GM23338 (cell line): ENCODE measurements around the gene SEMA4F. TPM values are rescaled to one million over a fixed set of nuclear protein-coding genes. Genes with fewer than 3 reads are reported as not detected.

ENCODE experiments used
- ATAC-seq: fragments of 200-7000 bp; cut with Tn5 transposase; 3 replicates; pipeline ENCODE4 v1.9.1; 2020
- DNase-seq: peaks from one replicate; pipeline ENCODE4 v3.0.0-alpha.2; 2015; ENCODE audit warnings: low spot score
- H2AFZ ChIP-seq: fragments of 200-600 bp; sonication (generic); 2 replicates; pipeline ENCODE4 v1.8.0; 2016; ENCODE audit warnings: antibody characterized with exemption, mild to moderate bottlenecking, moderate library complexity
- H3F3A ChIP-seq: fragments of 200-600 bp; sonication (generic); replicated peaks from 2 replicates; pipeline ENCODE4 v1.8.0; 2017; ENCODE audit warnings: antibody characterized with exemption, mixed run types, low read depth
- H3K27ac ChIP-seq: fragments of 200-600 bp; sonication (generic); 2 replicates; pipeline ENCODE4 v1.6.1; 2016; ENCODE audit warnings: low read depth
- H3K27me3 ChIP-seq: fragments of 200-600 bp; sonication (generic); 2 replicates; pipeline ENCODE4 v1.8.0; 2016; ENCODE audit warnings: mild to moderate bottlenecking, mixed run types, moderate library complexity; ENCODE audit not compliant: insufficient read depth
- H3K36me3 ChIP-seq: fragments of 200-600 bp; sonication (generic); 2 replicates; pipeline ENCODE4 v1.8.0; 2016; ENCODE audit warnings: mild to moderate bottlenecking; ENCODE audit not compliant: insufficient read depth
- H3K4me1 ChIP-seq: fragments of 200-600 bp; sonication (generic); 2 replicates; pipeline ENCODE4 v1.8.0; 2016; ENCODE audit warnings: mild to moderate bottlenecking, moderate library complexity; ENCODE audit not compliant: insufficient read depth
- H3K4me2 ChIP-seq: fragments of 200-600 bp; sonication (generic); 2 replicates; pipeline ENCODE4 v1.7.1; 2017; ENCODE audit warnings: mixed run types
- H3K4me3 ChIP-seq: fragments of 200-600 bp; sonication (generic); 2 replicates; pipeline ENCODE4 v1.6.1; 2016; ENCODE audit warnings: mixed run types
- H3K79me2 ChIP-seq: fragments of 200-600 bp; sonication (generic); replicated peaks from 2 replicates; pipeline ENCODE4 v1.8.0; 2017; ENCODE audit warnings: mild to moderate bottlenecking; ENCODE audit not compliant: insufficient read depth
- H3K9me2 ChIP-seq: fragments of 200-600 bp; sonication (generic); 2 replicates; pipeline ENCODE4 v1.8.0; 2017; ENCODE audit not compliant: insufficient read depth
- H4K20me1 ChIP-seq: fragments of 200-600 bp; sonication (generic); replicated peaks from 2 replicates; pipeline ENCODE4 v1.8.0; 2017; ENCODE audit warnings: mild to moderate bottlenecking; ENCODE audit not compliant: insufficient read depth
- H3K27ac Mint-ChIP-seq: 2 replicates; pipeline ENCODE4 v1.8.0; 2020; ENCODE audit warnings: inconsistent platforms, mild to moderate bottlenecking, moderate library complexity, mixed read lengths
- H3K27me3 Mint-ChIP-seq: 3 replicates; pipeline ENCODE4 v1.8.0; 2022; ENCODE audit warnings: low read depth, mild to moderate bottlenecking, moderate library complexity, mixed read lengths, inconsistent platforms; ENCODE audit not compliant: insufficient read depth, poor library complexity
- H3K36me3 Mint-ChIP-seq: 3 replicates; pipeline ENCODE4 v1.8.0; 2021; ENCODE audit warnings: low read depth, mild to moderate bottlenecking, inconsistent platforms, moderate library complexity, mixed read lengths
- H3K4me1 Mint-ChIP-seq: 3 replicates; pipeline ENCODE4 v1.8.0; 2020; ENCODE audit warnings: mild to moderate bottlenecking, inconsistent platforms, mixed read lengths
- H3K4me3 Mint-ChIP-seq: 3 replicates; pipeline ENCODE4 v1.8.0; 2021; ENCODE audit warnings: moderate library complexity, mild to moderate bottlenecking, inconsistent platforms, mixed read lengths
- H3K9me3 Mint-ChIP-seq: 3 replicates; pipeline ENCODE4 v1.8.0; 2020; ENCODE audit warnings: moderate library complexity, mild to moderate bottlenecking, inconsistent platforms, mixed read lengths
- CREB1 ChIP-seq: fragments of 250-450 bp; sonication (Bioruptor Pico); IDR thresholded peaks from 2 replicates; pipeline ENCODE4 v1.5.0; 2020; ENCODE audit warnings: low read depth, mild to moderate bottlenecking, moderate library complexity
- CTCF ChIP-seq, 2 experiments: fragments of 200-600 bp in 1 of 2; sonication (generic) in 1 of 2; conservative IDR thresholded peaks; 2 replicates each; pipeline versions ENCODE4 v1.5.1 to v1.6.1; 2016 to 2017; ENCODE audit warnings: antibody characterized with exemption in 2 of 2, low read depth in 2 of 2, mild to moderate bottlenecking in 2 of 2, moderate library complexity in 1 of 2
- JUNB ChIP-seq: IDR thresholded peaks from one replicate; pipeline ENCODE4 v1.6.1; 2016; ENCODE audit warnings: antibody characterized with exemption; ENCODE audit not compliant: unreplicated experiment
- NANOG ChIP-seq: IDR thresholded peaks from 2 replicates; pipeline ENCODE4 v1.6.1; 2016; ENCODE audit warnings: antibody characterized with exemption, borderline replicate concordance
- REST ChIP-seq: IDR thresholded peaks from one replicate; pipeline ENCODE4 v1.6.1; 2018; ENCODE audit warnings: antibody characterized with exemption; ENCODE audit not compliant: unreplicated experiment
- ZNF331 ChIP-seq: fragments of 250-450 bp; sonication (Bioruptor Pico); IDR thresholded peaks from 2 replicates; pipeline ENCODE4 v1.5.0; 2020; ENCODE audit warnings: low read depth, mild to moderate bottlenecking, moderate library complexity
- ZNF462 ChIP-seq: fragments of 250-450 bp; sonication (Bioruptor Pico); IDR thresholded peaks from 2 replicates; pipeline ENCODE4 v1.5.0; 2020; ENCODE audit warnings: mild to moderate bottlenecking, moderate library complexity
- polyA plus RNA-seq: library from polyadenylated mRNA; unstranded; fragments of >200 nt; fragmentation: Nextera tagmentation; extraction: Ambion mirVana; gene quantifications from 2 replicates; pipeline ENCODE4 v1.2.1, GENCODE V29; 2016
- total RNA-seq: library from RNA; depleted of rRNA; stranded (reverse); fragments of >200 nt; shearing (Covaris generic); gene quantifications from 2 replicates; pipeline ENCODE4 v1.2.3, GENCODE V29; 2014

The SEMA4F gene
- total and polyA plus RNA-seq, 2 experiments from 2014 or later = 2.2 to 3.2 TPM

- H2AFZ ChIP-seq = no peak overlapping the region
- H4K20me1 ChIP-seq = no peaks in the 10 kb centered on the region
- H3K4me1 ChIP-seq = no peaks in the 10 kb centered on the region
- Mint-ChIP-seq H3K27me3 (peaks cover 4% of the 10 kb centered on the region), H3K4me3 (no peak overlapping the region), H3K9me3 (no peaks in the 10 kb centered on the region), H3K4me1 (no peaks in the 10 kb centered on the region), H3K36me3 (no peaks in the 10 kb centered on the region), H3K27ac (no peak overlapping the region)
- DNase-seq (peak; percentile 81), ATAC-seq (peak; percentile 87)
- H3K27me3 ChIP-seq = no peaks in the 10 kb centered on the region
- H3K4me3 ChIP-seq = no peak overlapping the region
- peak; percentile 89 for TF ChIP-seq CTCF (conservative IDR thresholded peaks at IDR 0.05; ENCODE audit: low read depth in 2 of 2)
- no peak for TF ChIP-seq CREB1 (CRISPR knock-in tag)
- H3K27ac ChIP-seq = no peak overlapping the region
- H3K4me2 ChIP-seq = no peak overlapping the region
- H3F3A ChIP-seq = no peaks in the 10 kb centered on the region
- no peaks in the 10 kb centered on the region for H3K79me2 ChIP-seq
- H3K9me2 ChIP-seq = no peaks in the 10 kb centered on the region
- H3K36me3 ChIP-seq = no peaks in the 10 kb centered on the region
These were observed 36.5 kb downstream of the SEMA4F start for GRCh38 chr2:74690571-74690970.

- ATAC-seq (no peak), DNase-seq (no peak)
- no peaks in the 10 kb centered on the region for H4K20me1 ChIP-seq
- H2AFZ ChIP-seq = no peak overlapping the region
- Mint-ChIP-seq H3K36me3 (no peaks in the 10 kb centered on the region), H3K9me3 (no peaks in the 10 kb centered on the region), H3K27me3 (peaks cover 4% of the 10 kb centered on the region), H3K4me3 (no peak overlapping the region), H3K27ac (no peak overlapping the region), H3K4me1 (no peaks in the 10 kb centered on the region)
- no peaks in the 10 kb centered on the region for H3K4me1 ChIP-seq
- no peak overlapping the region for H3K4me3 ChIP-seq
- H3K4me2 ChIP-seq = no peak overlapping the region
- H3K9me2 ChIP-seq = no peaks in the 10 kb centered on the region
- TF ChIP-seq CREB1 (CRISPR knock-in tag) (no peak), ZNF331 (no peak), ZNF462 (CRISPR knock-in tag) (no peak), JUNB (no peak), NANOG (no peak), REST (no peak), CTCF (conservative IDR thresholded peaks at IDR 0.05; ENCODE audit: low read depth in 2 of 2) (no peak)
- H3K27ac ChIP-seq = no peak overlapping the region
- no peaks in the 10 kb centered on the region for H3K36me3 ChIP-seq
- no peaks in the 10 kb centered on the region for H3F3A ChIP-seq
- no peaks in the 10 kb centered on the region for H3K27me3 ChIP-seq
- no peaks in the 10 kb centered on the region for H3K79me2 ChIP-seq
These were observed 37.9 kb downstream of the SEMA4F start for GRCh38 chr2:74691929-74692328.
